Right lobe of liver (tissue), 6 donors: Measurements from ENCODE around the gene BMP2K. TPM values are rescaled to one million over a fixed set of nuclear protein-coding genes. Genes with fewer than 3 reads are reported as not detected.
"Not testable (repeated sequence)": the region's sequence is repeated elsewhere in the genome, so short reads cannot be mapped to it uniquely, and the experiment has no call there.

ENCODE experiments used
- ATAC-seq, 4 donors: fragments of 200-7000 bp; cut with Tn5 transposase; one replicate each; pipeline ENCODE4 v1.9.1; 2020; ENCODE audit warnings: mild to moderate bottlenecking in 4 of 4, moderate library complexity in 4 of 4
- DNase-seq, 3 donors: peaks; one replicate each; pipeline ENCODE4 v3.0.0-alpha.2; 2020
- H3K27ac ChIP-seq, 3 donors: fragments of 200-600 bp; one replicate each; pipeline ENCODE4 v1.8.0; 2022
- H3K27me3 ChIP-seq, 2 donors: fragments of 200-600 bp; one replicate each; pipeline ENCODE4 v1.8.0; 2022
- H3K36me3 ChIP-seq, 4 donors: fragments of 200-600 bp; sonication (generic) in 1 of 4; one replicate each; pipeline versions ENCODE4 v1.5.1 to v1.8.0; 2017 to 2022; ENCODE audit warnings: control low read depth in 1 of 4
- H3K4me1 ChIP-seq, 4 donors: fragments of 200-600 bp; sonication (generic) in 1 of 4; one replicate each; pipeline versions ENCODE4 v1.5.1 to v1.8.0; 2017 to 2022; ENCODE audit warnings: control low read depth in 1 of 4
- H3K4me3 ChIP-seq, 3 donors: fragments of 200-600 bp; one replicate each; pipeline ENCODE4 v1.8.0; 2022
- H3K9me3 ChIP-seq, 4 donors: fragments of 200-600 bp; sonication (generic) in 1 of 4; one replicate each; pipeline versions ENCODE4 v1.5.1 to v1.8.0; 2017 to 2022; ENCODE audit warnings: control low read depth in 1 of 4
- CTCF ChIP-seq, 4 donors: fragments of 200-600 bp in 3 of 4; fragments of 450-650 bp in 1 of 4; IDR thresholded peaks; one replicate each; pipeline versions ENCODE4 v1.5.1 to v1.8.0; 2016 to 2022; ENCODE audit warnings: antibody characterized with exemption in 4 of 4, mild to moderate bottlenecking in 2 of 4
- POLR2A ChIP-seq: fragments of 450-650 bp; IDR thresholded peaks from one replicate; pipeline ENCODE4 v1.6.1; 2017; ENCODE audit warnings: antibody characterized with exemption, mild to moderate bottlenecking
- WGBS: methylation state at CpG from one replicate; pipeline ENCODE4 v1.1.6; 2018; ENCODE audit warnings: low coverage, low lambda C conversion rate; ENCODE audit not compliant: insufficient coverage; ENCODE audit errors: missing lambda C conversion rate; 5-methylcytosine and 5-hydroxymethylcytosine counted together
- intact Hi-C, 2 donors: fragments of 100-400 bp; cut with DNase I; formaldehyde crosslinking; loops; one replicate each; pipeline versions ENCODE4 v1.11.2 to v1.14.1; 2022
- total RNA-seq, 6 experiments: library from RNA; depleted of rRNA in 2 of 6; stranded (reverse); fragments of >200 nt in 2 of 6; fragmentation: NEBNext Ultra II Directional in 3 of 6; extraction: Animal tissue kit (Norgen Biotek cat#: 25700) in 3 of 6; gene quantifications; one replicate each; pipeline versions ENCODE4 v1.1.0 to v1.2.4, GENCODE V29; 2016 to 2023
- donor health status: DM: no; HTN: yes; CAD: no.
- donor health status: DM: no; HTN: no; CAD: no.
- donor health status: DM: no; HTN: no; CAD: no.
- donor health status: DM: no; HTN: yes; CAD: no.
- donor health status: DM: no; HTN: yes; CAD: no.

Gene BMP2K
- total RNA-seq, 6 experiments from 2014 or later: 13.1 to 23.3 (median 18.2) TPM

GRCh38 chr4:78863991-78864390 lies 87.8 kb downstream of the BMP2K start:
- TF ChIP-seq CTCF (IDR thresholded peaks at IDR 0.05) (no peak), POLR2A (no peak)
- H3K4me1 ChIP-seq: peaks cover 0 to 10% (median 4%) of the 10 kb centered on the region in 4 donors
- WGBS: 39% methylated on average over 2 of the region's 2 CpGs
- H3K9me3 ChIP-seq: no peaks in the 10 kb centered on the region
- H3K4me3 ChIP-seq: no peak overlapping the region
- peak in 3 of 4 donors; percentile 14 to 28 (median 25) for ATAC-seq
- peaks cover 0 to 7% (median 1%) of the 10 kb centered on the region in 4 donors for H3K36me3 ChIP-seq
- intact Hi-C loops: no loop called here
- H3K27ac ChIP-seq: no peak overlapping the region
- no peak for DNase-seq
- no peaks in the 10 kb centered on the region for H3K27me3 ChIP-seq

DNA sequence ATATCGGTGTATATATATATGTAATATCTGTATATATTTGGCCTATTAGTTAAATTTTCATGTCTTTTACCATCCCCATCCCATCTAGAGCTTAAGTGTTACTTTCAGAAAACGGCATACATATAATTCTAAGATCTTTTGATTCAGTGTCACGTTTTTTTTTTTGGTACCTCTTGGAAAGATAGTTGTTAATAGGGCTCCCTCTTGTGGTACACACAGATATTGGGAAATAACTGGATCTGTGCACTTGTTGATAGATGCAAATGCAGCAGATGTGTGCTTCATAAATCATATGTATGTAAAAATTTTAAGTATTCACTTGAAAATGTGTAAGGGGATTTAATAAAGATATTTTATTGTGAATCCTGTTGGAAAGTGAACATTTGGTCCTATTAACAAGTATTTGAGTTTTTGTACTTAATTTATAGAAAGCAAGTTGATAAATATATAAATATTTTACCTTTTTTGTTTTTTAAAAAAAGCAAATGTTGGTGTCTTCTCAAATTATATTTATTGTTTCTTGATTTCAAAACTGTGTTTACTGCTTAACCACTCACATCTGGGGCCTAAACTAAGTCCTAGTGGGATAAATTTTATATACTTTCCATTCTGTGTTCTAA lies 88.4 kb downstream of the BMP2K start:
- DNase-seq: no peak
- intact Hi-C loops: no loop called here
- WGBS: 32% methylated on average over 3 of the region's 3 CpGs
- H3K9me3 ChIP-seq: no peaks in the 10 kb centered on the region
- H3K4me1 ChIP-seq: peaks cover 0 to 10% (median 4%) of the 10 kb centered on the region in 4 donors
- no peaks in the 10 kb centered on the region for H3K27me3 ChIP-seq
- no peak overlapping the region for H3K4me3 ChIP-seq
- H3K27ac ChIP-seq: peak overlapping the region in 1 of 3 donors; percentile 25
- peak; percentile 76 to 86 (median 80) for TF ChIP-seq CTCF (IDR thresholded peaks at IDR 0.05)
- TF ChIP-seq POLR2A: no peak
- peak; percentile 75 to 84 (median 80) for ATAC-seq
- H3K36me3 ChIP-seq: peaks cover 0 to 7% (median 1%) of the 10 kb centered on the region in 4 donors

- H3K36me3 ChIP-seq: peaks cover 0 to 7% (median 1%) of the 10 kb centered on the region in 4 donors
- no peaks in the 10 kb centered on the region for H3K9me3 ChIP-seq
- peaks cover 0 to 10% (median 4%) of the 10 kb centered on the region in 4 donors for H3K4me1 ChIP-seq
- WGBS: 44% methylated on average over 2 of the region's 2 CpGs
- intact Hi-C loops: no loop called here
- peak in 1 of 3 donors; percentile 52 for DNase-seq
- TF ChIP-seq POLR2A: no peak
- TF ChIP-seq CTCF (IDR thresholded peaks at IDR 0.05): no peak
- no peaks in the 10 kb centered on the region for H3K27me3 ChIP-seq
- H3K27ac ChIP-seq: peak overlapping the region in 2 of 3 donors; percentile 5 to 25
- no peak overlapping the region for H3K4me3 ChIP-seq
- peak; percentile 55 to 84 (median 70) for ATAC-seq
Observed at GRCh38 chr4:78865451-78865850, 89.3 kb downstream of the BMP2K start.

DNA sequence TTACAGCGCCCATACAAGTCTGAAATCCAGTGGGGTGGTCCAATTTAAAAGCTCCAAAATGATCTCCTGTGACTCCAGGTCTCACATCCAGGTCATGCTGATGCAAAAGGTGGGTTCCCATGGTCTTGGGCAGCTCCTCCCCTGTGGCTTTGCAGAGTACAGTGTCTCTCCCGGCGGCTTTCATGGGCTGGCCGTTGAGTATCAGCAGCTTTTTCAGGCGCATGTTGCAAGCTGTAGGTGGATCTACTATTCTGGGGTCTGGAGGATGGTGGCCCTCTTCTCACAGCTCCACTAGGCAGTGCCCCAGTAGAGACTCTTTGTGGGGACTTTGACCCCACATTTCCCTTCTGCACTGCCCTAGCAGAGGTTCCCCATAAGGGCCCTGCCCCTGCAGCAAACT lies 92.6 kb downstream of the BMP2K start:
- H3K4me3 ChIP-seq, H3K4me1 ChIP-seq, intact Hi-C loops, ATAC-seq, H3K27me3 ChIP-seq, H3K9me3 ChIP-seq, H3K27ac ChIP-seq, DNase-seq: not testable (repeated sequence)
- peaks cover 0 to 22% (median 12%) of the 10 kb centered on the region in 4 donors for H3K36me3 ChIP-seq
- 100% methylated on average over 1 of the region's 5 CpGs for WGBS

DNA sequence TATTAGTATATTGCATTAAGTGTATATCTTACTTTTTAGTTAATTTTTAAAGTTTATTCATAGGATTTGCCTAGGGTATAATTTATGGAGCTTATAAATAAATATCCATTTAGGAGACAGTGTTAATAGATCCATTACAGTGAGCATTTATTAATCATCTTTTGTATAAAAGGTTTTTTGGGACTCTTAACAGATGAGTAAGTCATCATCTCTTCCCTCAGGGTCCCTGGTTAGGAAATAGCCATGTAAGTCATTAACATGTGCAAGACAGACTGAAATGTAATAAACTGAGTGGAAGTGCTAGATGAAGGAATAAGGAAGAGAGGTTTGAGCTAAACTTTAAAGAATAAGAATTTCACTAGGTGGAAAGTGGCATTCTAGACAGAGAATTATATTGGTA lies 93.9 kb downstream of the BMP2K start:
- DNase-seq (no peak), ATAC-seq (no peak)
- Histone ChIP-seq H3K27ac (no peak overlapping the region), H3K36me3 (peaks cover 0 to 28% (median 12%) of the 10 kb centered on the region in 4 donors), H3K27me3 (no peaks in the 10 kb centered on the region), H3K9me3 (no peaks in the 10 kb centered on the region), H3K4me3 (no peak overlapping the region), H3K4me1 (peaks cover 0 to 7% (median 3%) of the 10 kb centered on the region in 4 donors)
- intact Hi-C loops: no loop called here
- TF ChIP-seq CTCF (IDR thresholded peaks at IDR 0.05): no peak
- TF ChIP-seq POLR2A: no peak
